ENCODE measurements around the gene IRX4. TPM values are rescaled to one million over a fixed set of nuclear protein-coding genes. Genes with fewer than 3 reads are reported as not detected.

Gene IRX4
- total RNA-seq, 2 donors from 2014 or later, result 0.22 TPM; not detected in 1

- Mint-ChIP-seq H3K27ac (no peak overlapping the region), H3K4me1 (no peaks in the 10 kb centered on the region), H3K36me3 (ENCODE audit: low read depth) (no peaks in the 10 kb centered on the region), H3K27me3 (ENCODE audit: insufficient read depth) (peaks cover 14% of the 10 kb centered on the region), H3K4me3 (no peak overlapping the region), H3K9me3 (no peaks in the 10 kb centered on the region)
- Histone ChIP-seq H3K36me3 (ENCODE audit: control insufficient read depth, insufficient read depth, low read length) (no peaks in the 10 kb centered on the region), H3K4me3 (ENCODE audit: low read length) (no peak overlapping the region), H3K9ac (ENCODE audit: extremely low read depth, low read length, poor library complexity, severe bottlenecking) (no peak overlapping the region), H3K9me3 (ENCODE audit: control insufficient read depth, low read length) (peaks cover 5% of the 10 kb centered on the region), H3K4me1 (ENCODE audit: control insufficient read depth, insufficient read depth, low read length) (no peaks in the 10 kb centered on the region), H3K27me3 (ENCODE audit: control insufficient read depth, insufficient read depth, low read length, poor library complexity, severe bottlenecking) (peaks cover 4% of the 10 kb centered on the region), H3K27ac (ENCODE audit: low read depth, low read length) (no peak overlapping the region)
- TF ChIP-seq, protein P1, sequence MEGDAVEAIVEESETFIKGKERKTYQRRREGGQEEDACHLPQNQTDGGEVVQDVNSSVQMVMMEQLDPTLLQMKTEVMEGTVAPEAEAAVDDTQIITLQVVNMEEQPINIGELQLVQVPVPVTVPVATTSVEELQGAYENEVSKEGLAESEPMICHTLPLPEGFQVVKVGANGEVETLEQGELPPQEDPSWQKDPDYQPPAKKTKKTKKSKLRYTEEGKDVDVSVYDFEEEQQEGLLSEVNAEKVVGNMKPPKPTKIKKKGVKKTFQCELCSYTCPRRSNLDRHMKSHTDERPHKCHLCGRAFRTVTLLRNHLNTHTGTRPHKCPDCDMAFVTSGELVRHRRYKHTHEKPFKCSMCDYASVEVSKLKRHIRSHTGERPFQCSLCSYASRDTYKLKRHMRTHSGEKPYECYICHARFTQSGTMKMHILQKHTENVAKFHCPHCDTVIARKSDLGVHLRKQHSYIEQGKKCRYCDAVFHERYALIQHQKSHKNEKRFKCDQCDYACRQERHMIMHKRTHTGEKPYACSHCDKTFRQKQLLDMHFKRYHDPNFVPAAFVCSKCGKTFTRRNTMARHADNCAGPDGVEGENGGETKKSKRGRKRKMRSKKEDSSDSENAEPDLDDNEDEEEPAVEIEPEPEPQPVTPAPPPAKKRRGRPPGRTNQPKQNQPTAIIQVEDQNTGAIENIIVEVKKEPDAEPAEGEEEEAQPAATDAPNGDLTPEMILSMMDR (conservative IDR thresholded peaks at IDR 0.05), result no peak
- no peak for DNase-seq
- WGBS, 2 experiments (ENCODE audit: insufficient coverage in 1 of 2, insufficient read length in 1 of 2), result no CpG with 5 or more reads among the region's 1 CpG
Measured at GRCh38 chr5:1905108-1905507, 22.4 kb upstream of the IRX4 start.

GRCh38 chr5:1901983-1902382, 19.3 kb upstream of the IRX4 start:
- WGBS, 2 experiments (ENCODE audit: insufficient coverage in 1 of 2, insufficient read length in 1 of 2), result 95 to 100% methylated on average over 2 to 5 of the region's 5 CpGs
- H3K27ac ChIP-seq (ENCODE audit: low read depth, low read length), result no peak overlapping the region
- H3K27ac Mint-ChIP-seq, result no peak overlapping the region
- no peak for DNase-seq
- H3K4me3 Mint-ChIP-seq, result no peak overlapping the region
- no peak overlapping the region for H3K4me3 ChIP-seq (ENCODE audit: low read length)
- H3K27me3 ChIP-seq (ENCODE audit: control insufficient read depth, insufficient read depth, low read length, poor library complexity, severe bottlenecking), result peaks cover 4% of the 10 kb centered on the region
- H3K9me3 Mint-ChIP-seq, result no peaks in the 10 kb centered on the region
- TF ChIP-seq, protein P1 (conservative IDR thresholded peaks at IDR 0.05), result no peak
- no peak overlapping the region for H3K9ac ChIP-seq (ENCODE audit: extremely low read depth, low read length, poor library complexity, severe bottlenecking)
- H3K9me3 ChIP-seq (ENCODE audit: control insufficient read depth, low read length), result peaks cover 5% of the 10 kb centered on the region
- H3K27me3 Mint-ChIP-seq (ENCODE audit: insufficient read depth), result peaks cover 18% of the 10 kb centered on the region
- no peaks in the 10 kb centered on the region for H3K36me3 ChIP-seq (ENCODE audit: control insufficient read depth, insufficient read depth, low read length)
- no peaks in the 10 kb centered on the region for H3K4me1 Mint-ChIP-seq
- no peaks in the 10 kb centered on the region for H3K36me3 Mint-ChIP-seq (ENCODE audit: low read depth)
- H3K4me1 ChIP-seq (ENCODE audit: control insufficient read depth, insufficient read depth, low read length), result no peaks in the 10 kb centered on the region

- TF ChIP-seq, protein P1 (conservative IDR thresholded peaks at IDR 0.05), result no peak
- peaks cover 24% of the 10 kb centered on the region for H3K27me3 Mint-ChIP-seq (ENCODE audit: insufficient read depth)
Measured at GRCh38 chr5:1901061-1901460, 18.3 kb upstream of the IRX4 start.

More at GRCh38 chr5:1901061-1901460, 18.3 kb upstream of the IRX4 start:
- Histone ChIP-seq H3K4me3 (ENCODE audit: low read length) (no peak overlapping the region), H3K9me3 (ENCODE audit: control insufficient read depth, low read length) (peaks cover 5% of the 10 kb centered on the region), H3K36me3 (ENCODE audit: control insufficient read depth, insufficient read depth, low read length) (no peaks in the 10 kb centered on the region), H3K27ac (ENCODE audit: low read depth, low read length) (no peak overlapping the region), H3K4me1 (ENCODE audit: control insufficient read depth, insufficient read depth, low read length) (no peaks in the 10 kb centered on the region), H3K27me3 (ENCODE audit: control insufficient read depth, insufficient read depth, low read length, poor library complexity, severe bottlenecking) (peaks cover 4% of the 10 kb centered on the region), H3K9ac (ENCODE audit: extremely low read depth, low read length, poor library complexity, severe bottlenecking) (no peak overlapping the region)
- Mint-ChIP-seq H3K27ac (no peak overlapping the region), H3K4me3 (no peak overlapping the region), H3K9me3 (no peaks in the 10 kb centered on the region), H3K36me3 (ENCODE audit: low read depth) (no peaks in the 10 kb centered on the region), H3K4me1 (no peaks in the 10 kb centered on the region)
- 89 to 100% methylated on average over 3 to 5 of the region's 5 CpGs for WGBS, 2 experiments (ENCODE audit: insufficient coverage in 1 of 2, insufficient read length in 1 of 2)
- no peak for DNase-seq

Data from endodermal cell (in vitro differentiated cells).